NCI-H1417 (cell line): ENCODE measurements around the gene MCUR1.
"Not testable (repeated sequence)": the region's sequence is repeated elsewhere in the genome, so short reads cannot be mapped to it uniquely, and the experiment has no call there.

ENCODE experiments used
- DNase-seq, 3 experiments: peaks; one replicate each; lab custom pipeline; 2025; lab: John Stamatoyannopoulos, UW

MCUR1 gene

DNA sequence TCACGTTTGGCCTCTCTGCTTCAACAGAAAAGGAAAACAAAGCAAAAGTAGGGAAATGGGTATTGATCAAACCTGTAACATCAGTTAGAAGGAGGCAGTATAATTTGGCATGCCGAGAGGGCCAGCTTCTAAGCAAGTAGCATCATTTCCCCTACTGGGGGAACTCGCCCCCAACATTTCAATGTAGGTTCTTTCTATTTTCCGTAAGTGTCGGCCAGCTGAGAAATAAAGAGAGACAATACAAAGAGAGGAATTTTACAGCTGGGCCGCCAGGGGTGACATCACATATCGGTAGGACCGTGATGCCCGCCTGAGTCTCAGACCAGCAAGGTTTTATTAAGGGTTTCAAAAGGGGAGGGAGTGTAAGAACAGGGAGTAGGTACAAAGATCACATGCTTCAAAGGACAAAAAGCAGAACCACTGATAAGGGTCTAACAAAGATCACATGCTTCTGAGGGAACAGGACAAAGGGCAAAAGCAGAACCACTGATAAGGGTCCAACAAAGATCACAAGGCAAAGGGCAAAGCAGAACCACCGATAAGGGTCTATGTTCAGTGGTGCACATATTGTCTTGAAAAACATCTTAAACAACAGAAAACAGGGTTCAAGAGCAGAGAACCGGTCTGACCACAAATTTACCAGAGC is 14.4 kb upstream of the MCUR1 start:
- not testable (repeated sequence) for DNase-seq

DNA sequence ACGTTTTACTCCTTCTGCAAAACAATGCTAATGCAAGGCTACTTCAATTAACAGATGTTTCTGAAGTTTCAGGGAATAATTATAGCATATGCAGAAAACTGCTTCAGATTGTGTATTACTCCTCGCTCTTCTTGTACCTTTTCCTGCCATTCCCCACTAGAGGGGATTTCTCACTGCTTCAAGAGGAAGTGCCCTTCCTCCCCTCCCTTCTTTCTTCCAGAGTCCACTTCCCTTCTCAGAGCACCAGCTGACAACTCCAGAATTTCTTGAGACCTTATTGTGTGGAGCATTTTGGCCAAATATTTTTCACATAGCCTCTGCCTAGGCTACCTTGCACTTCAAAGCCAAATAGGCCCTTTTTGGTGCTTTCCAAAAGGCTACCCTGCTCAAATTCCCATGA is 12.7 kb upstream of the MCUR1 start:
- DNase-seq: no peak

DNA sequence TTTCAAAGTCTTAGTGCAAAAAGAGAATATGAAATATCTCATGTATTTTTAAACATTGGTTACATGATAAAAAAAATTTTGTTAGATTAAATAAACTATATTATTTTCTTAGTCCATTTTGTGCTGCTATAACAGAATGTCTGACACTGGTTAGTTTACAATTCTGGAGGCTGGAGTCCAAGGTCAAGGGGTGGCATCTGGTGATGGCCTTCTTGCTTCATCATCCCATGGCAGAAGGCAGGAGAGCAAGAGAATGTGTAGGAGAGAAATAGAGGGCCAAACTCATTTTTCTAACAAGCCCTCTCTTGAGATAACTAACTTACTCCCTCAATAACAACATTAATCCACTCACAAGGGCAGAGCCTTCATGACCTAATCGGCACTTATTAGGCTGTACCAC is 11.5 kb upstream of the MCUR1 start:
- DNase-seq: no peak

DNA sequence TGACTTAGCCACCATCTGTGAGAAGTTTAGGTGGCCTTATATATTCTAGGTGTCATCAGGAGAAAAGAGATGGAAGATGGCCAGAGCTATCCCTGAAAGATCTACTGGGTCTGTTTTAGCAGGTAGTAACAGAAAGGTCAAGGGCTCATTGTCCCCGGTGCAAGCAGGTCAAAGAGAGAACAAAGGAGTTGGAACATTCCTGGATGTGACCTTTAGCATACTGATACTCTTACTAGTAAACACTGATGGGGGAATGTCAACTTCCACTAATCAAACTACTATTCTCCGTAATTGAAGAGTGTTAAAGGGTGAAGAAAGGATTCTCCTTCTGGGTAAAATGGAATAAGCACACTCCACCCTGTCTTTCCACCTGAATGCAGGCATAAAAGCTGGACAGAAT is 4.0 kb upstream of the MCUR1 start:
- no peak for DNase-seq

DNA sequence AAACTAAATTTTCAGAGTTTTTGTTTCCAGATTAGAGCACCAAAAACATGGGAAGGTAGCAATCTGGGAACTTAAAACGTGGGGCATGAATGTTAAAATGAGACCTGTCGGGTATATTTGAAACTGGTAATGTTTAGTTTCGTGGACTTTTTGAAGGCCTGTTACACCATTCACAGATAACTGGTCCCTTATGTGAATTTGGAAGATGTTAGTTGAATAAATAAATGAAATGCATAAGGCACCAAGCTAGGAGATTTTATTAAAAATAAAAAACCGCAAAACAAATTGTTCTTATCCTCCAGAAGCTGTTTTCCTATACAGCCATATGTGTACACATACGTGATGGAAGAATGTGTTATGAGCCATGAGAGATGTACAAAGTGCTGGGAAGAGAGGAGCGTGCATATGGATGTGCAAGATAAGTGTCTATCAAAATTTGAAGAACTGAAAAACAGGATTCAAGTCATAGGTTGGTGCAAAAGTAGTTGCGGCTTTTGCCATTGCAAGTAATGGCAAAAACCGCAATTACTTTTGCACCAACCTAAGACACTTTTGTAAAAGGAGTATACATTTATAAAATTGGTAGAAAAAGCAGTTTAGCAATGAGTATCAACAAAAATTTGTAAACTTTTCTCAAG is 700 bp upstream of the MCUR1 start:
- DNase-seq: peak; percentile 7 to 66 (median 21)

DNA sequence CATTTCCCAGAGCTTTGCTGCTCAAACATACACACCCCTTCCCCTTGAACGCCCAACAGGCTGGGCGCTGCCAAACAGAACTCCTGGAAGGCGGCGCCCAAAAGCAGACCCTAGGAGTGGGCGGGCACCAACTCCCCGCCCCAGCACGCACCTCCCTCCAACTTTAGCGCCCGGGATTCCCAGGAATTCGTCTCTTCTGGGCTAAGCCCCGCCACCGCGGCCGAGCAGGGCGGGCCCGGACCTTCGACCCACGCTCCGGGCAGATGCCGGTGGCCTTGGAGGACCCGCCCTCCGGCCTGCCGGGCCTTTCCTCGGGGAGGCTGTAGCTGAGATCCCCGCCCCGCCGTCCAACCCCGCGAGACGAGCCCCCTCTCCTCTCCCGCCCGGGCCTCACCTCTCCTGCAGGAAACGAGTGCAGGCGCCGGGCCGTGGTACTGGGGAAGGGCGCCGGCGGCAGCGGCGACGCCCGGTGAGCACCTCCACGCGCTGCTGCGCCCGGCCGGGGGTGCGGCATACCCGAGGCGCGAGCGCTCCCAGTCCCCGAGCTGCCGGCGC is 659 bp downstream of the MCUR1 start:
- peak; percentile 57 to 86 (median 84) for DNase-seq

DNA sequence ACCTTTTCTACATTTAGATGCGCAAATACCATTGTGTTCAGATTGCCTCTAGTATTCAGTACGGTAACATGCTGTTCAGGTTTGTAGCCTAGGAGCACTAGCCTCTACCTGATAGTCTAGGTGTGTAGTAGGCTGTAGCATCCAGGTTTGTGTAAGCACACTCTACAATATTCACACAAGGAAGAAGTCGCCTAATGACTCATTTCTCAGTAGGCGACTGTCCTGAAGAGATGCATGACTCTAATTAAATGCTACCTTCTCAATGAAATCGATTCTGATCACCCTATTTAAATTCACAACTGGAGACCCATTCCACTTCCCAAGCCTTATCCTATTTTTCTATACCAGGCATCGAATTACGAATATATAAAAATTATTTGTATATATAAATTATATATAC is 1.3 kb downstream of the MCUR1 start:
- DNase-seq: peak in 2 of 3 experiments; percentile 30 to 61

DNA sequence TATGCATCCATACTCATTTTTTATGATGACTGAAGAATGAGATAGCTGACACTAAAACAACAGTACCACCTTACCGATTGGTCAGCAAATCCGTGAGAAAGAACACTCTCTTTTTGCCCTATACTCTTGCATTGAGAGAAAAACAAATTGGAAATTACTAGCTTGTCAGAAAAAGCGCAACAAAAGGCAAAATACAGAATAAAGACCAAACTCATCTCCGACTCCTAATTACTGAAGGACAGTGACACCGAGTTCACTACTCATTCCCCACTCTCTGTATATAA is 2.1 kb downstream of the MCUR1 start:
- no peak for DNase-seq

DNA sequence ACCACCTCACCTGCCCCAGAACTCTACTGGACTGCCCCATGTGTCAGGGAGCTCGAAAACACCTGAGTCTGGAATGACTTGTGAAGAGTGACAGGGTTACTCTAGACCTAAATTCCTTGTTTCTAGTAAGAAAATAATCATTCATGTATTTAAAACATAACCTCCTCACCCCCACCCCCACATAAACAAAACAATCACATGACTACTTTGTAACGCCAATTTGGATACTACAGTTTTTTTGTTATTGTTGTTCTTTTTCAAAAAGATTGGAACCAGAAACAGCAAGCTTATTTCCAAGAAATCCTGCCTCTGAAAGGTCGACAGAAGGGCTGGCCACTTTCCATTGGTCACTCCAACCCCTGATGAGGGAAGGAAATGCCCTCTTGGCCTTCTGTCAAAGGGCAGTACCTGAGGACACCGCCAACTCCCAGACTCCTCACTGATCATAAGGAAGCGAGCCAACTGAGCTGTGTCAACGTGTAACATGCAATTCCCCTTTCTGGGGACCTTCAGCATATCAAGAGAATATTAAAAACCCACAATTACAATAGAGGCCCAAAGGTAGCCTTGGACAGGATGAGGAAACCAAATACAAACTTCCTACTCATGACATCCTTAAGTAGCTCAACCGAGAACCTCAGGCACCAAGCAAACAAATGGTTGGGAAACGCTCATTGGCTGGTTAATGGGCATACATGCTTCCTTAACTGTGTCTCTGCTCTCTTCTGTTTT is 2.6 kb downstream of the MCUR1 start:
- no peak for DNase-seq

DNA sequence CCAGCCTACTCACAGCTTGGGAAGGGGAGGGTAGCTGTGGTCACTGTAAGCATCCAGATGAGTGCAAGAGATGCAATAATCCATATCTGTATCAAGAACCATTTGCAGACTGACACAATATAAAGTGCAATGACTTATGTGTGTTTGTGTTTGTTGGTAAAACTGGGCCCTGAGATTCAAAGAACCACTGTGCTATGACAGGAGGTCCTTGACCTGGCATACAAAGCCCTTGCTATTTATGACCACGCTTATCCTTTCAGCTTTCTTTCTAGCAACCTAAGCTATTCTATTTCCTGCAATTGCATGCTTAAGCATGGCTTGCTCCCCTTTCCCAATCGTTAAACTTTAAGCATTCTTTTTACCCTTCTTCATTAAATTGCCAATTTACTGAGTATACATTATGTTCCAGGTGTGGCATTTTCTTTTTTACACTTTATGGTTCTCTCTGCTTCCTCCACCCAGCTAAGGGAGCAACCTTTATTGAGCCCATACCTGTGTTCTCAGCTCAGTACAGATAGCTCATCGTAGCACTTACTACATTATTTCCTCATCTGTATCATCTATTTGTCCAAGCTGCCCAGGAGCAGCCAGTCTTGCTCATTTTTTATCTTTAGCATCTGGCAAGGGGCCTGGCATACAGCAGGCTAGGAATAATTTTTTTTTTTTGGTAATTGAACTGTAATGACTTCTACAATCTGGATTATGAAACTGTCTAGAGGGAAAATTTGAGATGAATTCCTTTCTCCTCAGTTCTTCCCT is 3.5 kb downstream of the MCUR1 start:
- DNase-seq: no peak

DNA sequence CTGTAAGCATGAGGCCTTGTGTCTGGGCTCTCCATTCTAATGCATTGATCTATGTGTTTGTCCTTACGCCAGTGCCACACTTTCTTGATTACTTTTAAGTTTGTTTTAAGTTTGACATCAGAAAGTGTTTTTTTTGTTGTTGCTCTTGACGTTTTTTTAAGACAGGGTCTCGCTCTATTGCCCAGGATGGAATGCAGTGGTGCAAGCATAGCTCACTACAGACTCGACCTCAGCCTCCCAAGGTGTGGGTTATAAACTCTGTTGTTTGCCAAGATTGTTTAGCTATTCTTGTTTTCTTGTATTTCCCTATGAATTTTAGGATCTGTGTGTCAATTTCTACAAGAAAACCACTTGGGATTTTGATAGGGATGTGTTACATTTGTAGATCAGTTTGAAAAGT is 5.6 kb downstream of the MCUR1 start:
- no peak for DNase-seq

DNA sequence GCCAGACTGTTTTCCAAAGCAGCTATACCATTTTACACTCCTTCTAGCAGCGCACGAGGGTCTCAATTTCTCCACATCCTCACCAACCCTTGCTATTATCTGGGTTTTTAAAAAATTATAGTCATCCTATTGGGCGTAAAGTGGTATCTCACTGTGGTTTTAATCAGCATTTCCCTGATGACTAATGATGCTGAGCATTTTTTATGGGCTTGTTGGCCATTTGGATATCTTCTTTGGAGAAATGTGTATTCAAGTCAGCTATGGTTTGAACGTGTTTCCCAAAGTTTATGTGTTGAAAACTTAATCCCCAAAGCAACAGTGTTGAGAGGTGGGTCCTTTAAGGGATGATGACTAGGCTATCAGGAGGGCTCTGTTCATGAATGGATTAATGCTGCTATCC is 6.7 kb downstream of the MCUR1 start:
- no peak for DNase-seq

DNA sequence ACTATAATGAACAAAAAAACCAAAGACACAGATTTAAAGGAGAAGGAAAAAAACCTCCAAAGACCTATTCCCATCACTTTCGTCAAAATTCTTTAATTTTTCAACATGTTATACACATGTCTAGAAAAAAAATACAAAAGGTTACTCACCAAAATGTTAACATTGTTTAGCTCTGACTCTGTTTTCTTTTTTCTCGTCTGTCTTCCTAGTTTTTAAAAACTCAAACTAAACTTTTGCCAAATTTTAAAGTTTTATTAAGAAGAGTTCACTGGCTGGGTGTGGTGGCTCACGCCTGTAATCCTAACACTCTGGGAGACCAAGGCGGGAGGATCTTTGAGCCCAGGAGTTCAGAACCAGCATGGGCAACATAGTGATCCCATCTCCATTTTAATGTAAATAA is 10.8 kb downstream of the MCUR1 start:
- no peak for DNase-seq

DNA sequence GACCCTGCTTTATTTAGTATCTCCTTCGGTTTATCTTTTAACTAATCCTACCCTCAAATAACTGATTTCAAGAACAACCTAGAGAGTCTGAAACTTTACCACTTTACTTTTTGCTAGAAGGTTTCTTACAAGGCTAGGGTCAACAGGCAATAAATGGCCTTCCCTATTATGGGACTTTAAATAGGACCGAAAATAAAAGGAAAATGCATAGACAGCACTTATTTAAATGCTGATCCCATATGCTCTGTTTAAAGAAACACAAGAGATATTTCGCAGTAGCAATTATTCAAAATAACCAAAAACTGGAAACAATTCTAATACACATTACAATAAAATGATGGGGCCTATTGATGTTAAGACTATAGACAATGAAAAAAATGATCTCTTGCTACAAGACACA is 13.7 kb downstream of the MCUR1 start:
- DNase-seq: no peak

DNA sequence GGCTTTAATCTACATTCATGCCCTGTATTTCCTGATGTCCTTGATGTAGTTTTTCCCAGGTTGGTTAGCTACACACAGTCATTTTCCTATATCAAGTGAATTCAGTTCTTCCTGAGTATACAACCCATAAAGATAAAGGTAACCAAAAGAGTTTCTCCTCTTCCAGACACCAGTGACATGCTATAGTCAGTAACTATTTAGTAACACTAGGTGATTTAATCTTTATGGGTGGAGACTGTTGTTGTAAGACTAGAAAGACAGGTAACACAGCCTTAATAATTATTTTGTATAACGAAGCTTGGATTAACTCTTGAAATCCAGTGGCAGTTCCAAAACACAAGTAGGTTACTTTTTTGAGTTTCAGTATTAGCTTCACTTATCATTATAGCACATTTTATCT is 17.6 kb downstream of the MCUR1 start:
- no peak for DNase-seq

DNA sequence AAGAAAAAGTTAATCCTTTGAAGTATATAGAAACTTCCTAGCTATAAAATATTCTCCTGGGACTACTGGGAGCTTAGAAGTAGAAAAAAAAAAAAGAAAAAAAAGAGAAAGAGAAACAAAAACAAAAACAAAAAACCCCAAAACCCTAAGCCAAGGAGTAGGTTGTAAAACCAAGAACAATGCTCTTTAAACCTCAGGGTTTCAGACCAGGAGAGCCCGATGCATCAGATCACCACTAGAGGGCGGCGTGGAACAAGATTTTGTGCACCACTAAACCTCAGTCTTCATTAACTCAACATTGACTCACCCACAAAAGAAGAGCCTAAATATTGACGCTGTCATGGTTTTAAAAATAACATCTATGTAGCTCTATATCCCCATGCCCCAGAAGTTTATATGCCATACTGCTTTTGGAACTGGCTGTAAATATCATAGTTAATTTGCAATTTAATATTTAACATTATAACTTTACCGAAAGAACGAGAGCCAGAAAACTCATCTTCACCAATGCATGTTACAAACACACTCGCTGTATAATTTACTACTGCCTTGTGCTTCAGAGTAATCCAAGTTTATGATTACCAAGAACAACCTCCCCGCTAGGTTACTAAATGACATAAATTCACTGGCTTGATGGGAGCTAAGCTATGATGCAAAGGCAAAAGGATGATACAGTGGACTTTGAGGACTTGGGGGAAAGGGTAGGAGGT is 19.2 kb downstream of the MCUR1 start:
- peak; percentile 57 to 84 (median 77) for DNase-seq

DNA sequence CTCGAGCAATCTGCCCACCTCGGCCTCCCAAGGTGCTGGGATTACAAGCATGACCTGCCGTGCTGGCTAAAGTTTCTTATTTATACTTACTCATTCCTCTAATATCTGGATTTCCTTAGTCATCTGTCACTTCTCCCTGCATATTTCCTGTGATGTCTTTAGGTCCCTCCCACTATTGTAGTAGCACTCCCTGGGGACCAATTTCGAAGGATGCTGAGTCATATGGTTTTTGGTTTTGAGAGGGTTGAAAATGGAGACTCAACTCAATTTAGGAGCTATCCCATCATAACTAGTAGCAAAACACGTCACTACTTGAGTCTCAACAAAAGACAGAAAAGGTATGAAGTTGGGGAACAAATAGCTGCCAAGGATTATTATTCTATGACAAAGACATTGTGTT is 20.2 kb downstream of the MCUR1 start:
- peak in 1 of 3 experiments; percentile 7 for DNase-seq

DNA sequence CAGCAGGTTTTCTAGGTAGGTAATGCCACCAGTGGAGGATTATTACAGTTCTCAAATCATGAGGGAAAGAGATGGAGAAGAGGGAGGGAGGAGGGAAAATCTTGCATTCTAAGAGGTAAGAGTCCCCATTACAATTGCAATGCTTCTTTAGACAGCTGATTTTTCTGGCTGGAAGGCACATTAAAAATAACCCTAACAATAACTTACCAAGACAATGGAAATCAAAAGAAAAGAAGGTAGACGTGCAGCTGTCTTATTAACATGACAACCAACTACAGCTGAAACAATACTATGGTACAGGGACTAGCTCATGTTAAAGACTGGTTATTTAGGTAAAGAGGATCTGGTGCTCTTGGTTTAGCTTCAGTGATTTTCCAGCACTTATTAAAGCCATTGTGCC is 24.6 kb downstream of the MCUR1 start:
- DNase-seq: no peak

DNA sequence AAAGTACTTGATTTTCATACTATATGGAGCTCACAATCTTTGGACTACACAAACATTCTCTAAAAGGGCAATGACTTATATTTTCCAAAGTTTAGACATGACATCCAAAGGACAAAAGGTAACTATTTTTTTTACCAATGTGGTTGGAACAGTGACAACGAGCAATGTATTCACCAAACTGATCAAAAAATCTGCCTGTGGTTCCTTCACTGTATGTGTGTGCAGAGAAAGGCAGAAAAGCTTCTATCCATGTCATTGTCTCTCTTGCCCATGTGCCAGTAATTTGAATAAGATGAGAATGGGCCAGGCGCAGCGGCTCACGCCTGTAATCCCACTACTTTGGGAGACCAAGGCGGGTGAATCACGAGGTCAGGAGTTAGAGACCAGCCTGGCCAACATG is 25.5 kb downstream of the MCUR1 start:
- DNase-seq: no peak

DNA sequence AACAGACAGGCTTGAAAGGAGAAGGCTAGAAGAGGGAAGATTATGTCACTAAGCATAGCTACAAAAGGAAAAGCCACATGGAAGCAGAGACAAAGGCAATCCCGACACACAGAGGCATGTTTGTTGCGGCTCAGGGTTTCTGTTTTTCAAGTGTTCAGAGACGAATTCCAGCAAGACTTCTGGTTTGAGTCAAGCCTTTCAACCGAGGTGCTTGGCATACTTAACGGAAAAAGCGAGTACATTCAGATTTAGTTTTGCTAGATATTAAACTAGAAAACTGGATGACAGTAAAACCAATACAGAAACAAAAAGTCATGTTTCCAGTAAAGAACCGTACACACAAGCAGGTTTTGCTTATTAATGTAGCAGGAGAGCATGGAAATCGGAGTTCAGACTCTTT is 27.2 kb downstream of the MCUR1 start:
- DNase-seq: no peak

DNA sequence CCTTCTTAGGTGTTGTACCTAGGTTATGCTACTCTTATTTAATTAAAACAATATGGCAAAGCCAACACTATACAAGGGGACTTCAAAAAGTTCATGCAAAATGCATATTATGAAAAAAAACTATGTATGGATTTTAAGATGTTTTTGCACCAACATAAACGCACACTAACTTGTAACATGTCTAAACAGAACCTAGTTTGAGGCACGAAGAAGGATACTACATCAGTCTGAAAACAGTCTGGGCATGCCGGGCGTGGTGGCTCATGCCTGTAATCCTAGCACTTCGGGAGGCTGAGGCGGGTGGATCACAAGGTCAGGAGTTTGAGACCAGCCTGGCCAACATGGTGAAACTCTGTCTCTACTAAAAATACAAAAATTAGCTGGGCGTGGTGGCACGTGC is 34.2 kb downstream of the MCUR1 start:
- not testable (repeated sequence) for DNase-seq

DNA sequence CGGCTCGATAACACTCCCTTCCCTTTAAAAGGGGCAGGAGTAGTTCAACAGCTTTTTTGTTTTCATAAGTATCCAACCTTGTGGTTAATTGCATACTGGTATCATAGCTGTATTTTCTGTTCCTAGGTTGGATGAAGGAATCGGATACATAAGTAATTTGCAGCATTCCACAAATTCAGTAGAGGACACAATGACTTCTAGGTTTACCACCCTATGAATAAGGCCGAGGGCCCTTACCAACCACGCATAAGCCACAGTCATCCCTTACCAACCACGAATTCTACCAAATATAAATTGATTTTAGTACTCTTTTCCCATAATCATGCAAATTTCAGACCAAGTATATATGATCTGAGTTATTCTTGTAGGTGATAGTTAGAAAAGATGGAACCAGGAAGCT is 36.3 kb downstream of the MCUR1 start:
- no peak for DNase-seq
